C4-2B (cell line): ENCODE measurements around the gene TULP1.

Source experiments
- ZFX ChIP-seq: fragments of 450-650 bp; IDR thresholded peaks from 2 replicates; pipeline ENCODE4 v1.6.1; 2017
- TF ChIP-seq, protein P1 (sequence below): fragments of 450-650 bp; conservative IDR thresholded peaks from 2 replicates; pipeline ENCODE4 v1.5.1; 2017; ENCODE audit warnings: mild to moderate bottlenecking

- TF ChIP-seq, protein P1, sequence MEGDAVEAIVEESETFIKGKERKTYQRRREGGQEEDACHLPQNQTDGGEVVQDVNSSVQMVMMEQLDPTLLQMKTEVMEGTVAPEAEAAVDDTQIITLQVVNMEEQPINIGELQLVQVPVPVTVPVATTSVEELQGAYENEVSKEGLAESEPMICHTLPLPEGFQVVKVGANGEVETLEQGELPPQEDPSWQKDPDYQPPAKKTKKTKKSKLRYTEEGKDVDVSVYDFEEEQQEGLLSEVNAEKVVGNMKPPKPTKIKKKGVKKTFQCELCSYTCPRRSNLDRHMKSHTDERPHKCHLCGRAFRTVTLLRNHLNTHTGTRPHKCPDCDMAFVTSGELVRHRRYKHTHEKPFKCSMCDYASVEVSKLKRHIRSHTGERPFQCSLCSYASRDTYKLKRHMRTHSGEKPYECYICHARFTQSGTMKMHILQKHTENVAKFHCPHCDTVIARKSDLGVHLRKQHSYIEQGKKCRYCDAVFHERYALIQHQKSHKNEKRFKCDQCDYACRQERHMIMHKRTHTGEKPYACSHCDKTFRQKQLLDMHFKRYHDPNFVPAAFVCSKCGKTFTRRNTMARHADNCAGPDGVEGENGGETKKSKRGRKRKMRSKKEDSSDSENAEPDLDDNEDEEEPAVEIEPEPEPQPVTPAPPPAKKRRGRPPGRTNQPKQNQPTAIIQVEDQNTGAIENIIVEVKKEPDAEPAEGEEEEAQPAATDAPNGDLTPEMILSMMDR: no peak
- no peak for TF ChIP-seq ZFX
Measured at GRCh38 chr6:35477551-35478179, 35.0 kb downstream of the TULP1 start.
